Amniotic epithelial cell (primary cell): ENCODE data around the gene SYK.

ENCODE experiments used
- DNase-seq: peaks from one replicate; pipeline ENCODE4 v3.0.0-alpha.2; 2010; ENCODE audit warnings: low read depth

Gene SYK

DNA sequence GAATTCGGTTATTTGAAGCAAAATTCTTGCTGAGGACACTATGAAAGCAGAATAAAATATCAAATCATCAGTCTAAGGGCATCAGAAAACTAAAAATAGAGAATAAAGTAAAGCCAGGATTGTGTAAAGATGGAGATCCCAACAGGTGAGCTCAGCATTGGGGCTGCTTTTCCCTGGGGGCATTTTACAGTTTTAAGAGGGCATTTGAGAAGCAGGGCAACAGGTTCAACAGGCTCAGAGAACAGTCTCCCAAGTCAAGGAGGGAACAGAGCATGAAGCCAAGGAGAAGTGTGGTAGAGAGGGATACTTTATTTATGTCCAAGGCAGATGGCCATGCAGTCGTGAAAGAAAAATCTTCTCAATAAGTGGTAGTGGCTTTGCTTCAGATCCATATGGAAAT, 145.4 kb downstream of the SYK start:
- no peak for DNase-seq
